ENCODE results near the gene ZBTB20.

DNA sequence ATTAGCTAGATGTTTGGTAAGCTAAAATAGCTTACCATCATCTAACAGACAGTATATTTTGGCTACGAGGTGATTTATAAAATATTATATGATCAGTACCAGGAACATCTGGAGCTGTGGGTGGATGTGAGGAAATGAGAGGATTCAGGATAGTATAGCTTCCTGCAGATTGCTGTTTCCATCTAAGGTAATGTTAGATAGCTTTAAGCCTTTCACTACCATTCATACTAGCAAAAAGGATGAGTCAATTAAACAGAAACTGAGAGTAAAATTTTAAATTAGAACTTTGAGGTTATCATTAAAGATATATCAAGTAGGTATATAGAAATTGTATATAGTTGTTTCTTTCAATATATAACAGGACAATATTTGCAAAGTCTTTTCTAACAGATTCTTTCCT is 8.0 kb downstream of the ZBTB20 start:
- TF ChIP-seq, protein P1, sequence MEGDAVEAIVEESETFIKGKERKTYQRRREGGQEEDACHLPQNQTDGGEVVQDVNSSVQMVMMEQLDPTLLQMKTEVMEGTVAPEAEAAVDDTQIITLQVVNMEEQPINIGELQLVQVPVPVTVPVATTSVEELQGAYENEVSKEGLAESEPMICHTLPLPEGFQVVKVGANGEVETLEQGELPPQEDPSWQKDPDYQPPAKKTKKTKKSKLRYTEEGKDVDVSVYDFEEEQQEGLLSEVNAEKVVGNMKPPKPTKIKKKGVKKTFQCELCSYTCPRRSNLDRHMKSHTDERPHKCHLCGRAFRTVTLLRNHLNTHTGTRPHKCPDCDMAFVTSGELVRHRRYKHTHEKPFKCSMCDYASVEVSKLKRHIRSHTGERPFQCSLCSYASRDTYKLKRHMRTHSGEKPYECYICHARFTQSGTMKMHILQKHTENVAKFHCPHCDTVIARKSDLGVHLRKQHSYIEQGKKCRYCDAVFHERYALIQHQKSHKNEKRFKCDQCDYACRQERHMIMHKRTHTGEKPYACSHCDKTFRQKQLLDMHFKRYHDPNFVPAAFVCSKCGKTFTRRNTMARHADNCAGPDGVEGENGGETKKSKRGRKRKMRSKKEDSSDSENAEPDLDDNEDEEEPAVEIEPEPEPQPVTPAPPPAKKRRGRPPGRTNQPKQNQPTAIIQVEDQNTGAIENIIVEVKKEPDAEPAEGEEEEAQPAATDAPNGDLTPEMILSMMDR (IDR thresholded peaks at IDR 0.05) = no peak
- TF ChIP-seq POLR2AphosphoS5 (IDR thresholded peaks at IDR 0.05) = no peak

Measured in stomach (tissue), 4 donors.